Muscle layer of duodenum (tissue), 2 donors: ENCODE results near the gene GAK.

Source experiments
- H3K27ac ChIP-seq: one replicate; pipeline ENCODE4 v1.7.0; 2013; ENCODE audit warnings: mild to moderate bottlenecking, low read length
- H3K27me3 ChIP-seq: one replicate; pipeline ENCODE4 v1.7.0; 2013; ENCODE audit warnings: low read depth, mild to moderate bottlenecking, control low read depth, low read length
- H3K36me3 ChIP-seq, 2 donors: one replicate each; pipeline ENCODE4 v1.7.0; 2013; ENCODE audit warnings: low read length in 2 of 2, control low read depth in 1 of 2, mild to moderate bottlenecking in 1 of 2; ENCODE audit not compliant: insufficient read depth in 2 of 2, control insufficient read depth in 1 of 2
- H3K4me1 ChIP-seq, 2 donors: one replicate each; pipeline ENCODE4 v1.7.0; 2013; ENCODE audit warnings: low read length in 2 of 2, mild to moderate bottlenecking in 2 of 2, control low read depth in 1 of 2, moderate library complexity in 1 of 2; ENCODE audit not compliant: insufficient read depth in 2 of 2, control insufficient read depth in 1 of 2
- H3K4me3 ChIP-seq, 2 donors: one replicate each; pipeline ENCODE4 v1.7.0; 2013; ENCODE audit warnings: low read length in 2 of 2, low read depth in 1 of 2, mild to moderate bottlenecking in 1 of 2
- H3K9me3 ChIP-seq, 2 donors: one replicate each; pipeline ENCODE4 v1.7.0; 2013; ENCODE audit warnings: low read length in 2 of 2, control low read depth in 1 of 2, mild to moderate bottlenecking in 1 of 2; ENCODE audit not compliant: control insufficient read depth in 1 of 2
- donor health status: healthy.

Gene GAK

DNA sequence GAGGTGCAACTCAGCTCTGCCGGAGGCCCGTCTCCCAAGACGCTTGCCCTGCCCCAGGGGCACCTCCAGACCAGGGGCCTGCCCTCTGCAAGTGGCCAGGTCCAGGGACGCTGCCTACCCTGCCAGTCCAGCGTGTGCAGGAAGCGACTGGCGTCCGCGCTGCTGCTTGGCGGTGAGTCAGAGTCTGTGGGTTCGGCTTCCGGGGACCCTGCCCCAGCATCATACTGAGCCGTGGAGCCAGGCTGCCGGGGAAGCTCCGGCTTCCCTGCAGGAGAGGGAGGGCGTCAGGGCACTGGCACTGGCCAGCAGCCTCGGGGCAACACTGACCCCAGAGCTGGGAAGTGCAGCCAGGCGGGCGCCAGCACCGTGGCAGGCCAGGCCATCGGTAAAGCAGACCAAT lies 63.7 kb downstream of the GAK start:
- Histone ChIP-seq H3K36me3 (peaks cover 40 to 75% of the 10 kb centered on the region in 2 donors), H3K4me1 (no peaks in the 10 kb centered on the region), H3K9me3 (no peaks in the 10 kb centered on the region), H3K4me3 (no peak overlapping the region), H3K27me3 (no peaks in the 10 kb centered on the region), H3K27ac (no peak overlapping the region)

DNA sequence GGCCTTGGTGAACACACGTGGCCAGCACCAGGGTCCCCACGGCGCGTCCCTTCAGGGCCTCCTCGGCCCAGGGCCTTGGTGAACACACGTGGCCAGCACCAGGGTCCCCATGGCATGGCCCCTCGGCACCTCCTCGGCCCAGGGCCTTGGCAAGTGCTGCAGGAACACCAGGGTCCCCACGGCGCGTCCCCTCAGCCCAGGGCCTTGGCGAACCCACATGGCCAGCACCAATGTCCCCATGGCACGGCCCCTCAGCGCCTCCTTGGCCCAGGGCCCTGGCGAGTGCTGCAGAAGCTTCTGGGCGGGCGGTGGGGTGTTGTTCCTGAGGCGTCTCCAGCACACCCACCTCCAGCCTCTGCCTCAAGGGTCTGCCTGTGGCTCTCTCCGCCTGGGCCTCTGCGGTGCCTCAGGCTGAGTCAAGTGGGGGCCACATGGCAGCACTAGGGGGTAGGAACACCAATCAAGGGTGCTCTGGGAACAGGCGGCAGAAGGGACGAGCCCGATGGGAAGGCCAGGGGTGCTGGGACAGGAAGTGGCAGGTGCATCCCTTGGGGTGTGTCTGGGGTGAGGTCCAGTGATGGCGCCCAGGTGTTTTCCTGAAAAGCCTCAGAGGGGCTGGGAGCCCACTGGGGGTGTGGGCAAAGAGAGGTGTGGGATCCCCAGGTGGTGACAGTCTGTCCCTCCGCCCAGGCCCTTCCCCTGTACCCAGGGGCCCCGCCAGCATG lies 64.4 kb downstream of the GAK start:
- Histone ChIP-seq H3K9me3 (peaks cover 0 to 4% of the 10 kb centered on the region in 2 donors), H3K27me3 (no peaks in the 10 kb centered on the region), H3K4me3 (no peak overlapping the region), H3K27ac (no peak overlapping the region), H3K36me3 (peaks cover 43 to 83% of the 10 kb centered on the region in 2 donors), H3K4me1 (no peaks in the 10 kb centered on the region)

DNA sequence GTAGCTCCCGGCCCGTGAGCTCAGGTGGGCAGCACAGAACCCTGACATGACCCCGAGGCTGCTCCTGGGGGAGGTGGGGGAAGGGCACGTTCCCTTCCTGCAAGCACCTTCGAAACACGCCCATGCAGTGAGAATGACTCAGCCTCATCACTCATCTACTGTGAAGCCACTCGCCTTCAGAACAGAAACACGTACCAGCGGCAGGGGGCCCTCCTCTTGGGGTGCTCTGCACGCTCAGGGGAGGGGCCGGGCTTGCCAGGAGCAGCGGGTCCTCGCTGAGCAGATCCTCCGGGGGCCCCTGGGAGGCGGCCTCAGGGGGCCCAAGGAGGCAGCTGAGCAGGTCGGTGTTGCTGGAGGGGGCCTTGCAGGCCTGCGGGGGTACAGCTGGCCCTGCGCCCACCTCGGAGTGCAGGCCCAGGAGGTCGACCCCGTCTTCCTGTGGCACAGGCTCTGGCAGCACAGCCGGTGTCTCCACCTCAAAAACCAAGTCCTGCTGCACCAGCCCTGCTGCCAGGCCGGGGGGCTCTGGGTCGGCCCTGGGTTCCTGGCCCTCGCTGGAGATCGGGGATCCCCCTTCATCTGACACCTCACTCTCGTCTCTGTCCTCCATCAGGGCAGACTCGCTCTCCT lies 65.2 kb downstream of the GAK start:
- H3K36me3 ChIP-seq = peaks cover 47 to 82% of the 10 kb centered on the region in 2 donors
- no peaks in the 10 kb centered on the region for H3K4me1 ChIP-seq
- peaks cover 0 to 6% of the 10 kb centered on the region in 2 donors for H3K9me3 ChIP-seq
- no peaks in the 10 kb centered on the region for H3K27me3 ChIP-seq
- no peak overlapping the region for H3K27ac ChIP-seq
- H3K4me3 ChIP-seq = no peak overlapping the region

DNA sequence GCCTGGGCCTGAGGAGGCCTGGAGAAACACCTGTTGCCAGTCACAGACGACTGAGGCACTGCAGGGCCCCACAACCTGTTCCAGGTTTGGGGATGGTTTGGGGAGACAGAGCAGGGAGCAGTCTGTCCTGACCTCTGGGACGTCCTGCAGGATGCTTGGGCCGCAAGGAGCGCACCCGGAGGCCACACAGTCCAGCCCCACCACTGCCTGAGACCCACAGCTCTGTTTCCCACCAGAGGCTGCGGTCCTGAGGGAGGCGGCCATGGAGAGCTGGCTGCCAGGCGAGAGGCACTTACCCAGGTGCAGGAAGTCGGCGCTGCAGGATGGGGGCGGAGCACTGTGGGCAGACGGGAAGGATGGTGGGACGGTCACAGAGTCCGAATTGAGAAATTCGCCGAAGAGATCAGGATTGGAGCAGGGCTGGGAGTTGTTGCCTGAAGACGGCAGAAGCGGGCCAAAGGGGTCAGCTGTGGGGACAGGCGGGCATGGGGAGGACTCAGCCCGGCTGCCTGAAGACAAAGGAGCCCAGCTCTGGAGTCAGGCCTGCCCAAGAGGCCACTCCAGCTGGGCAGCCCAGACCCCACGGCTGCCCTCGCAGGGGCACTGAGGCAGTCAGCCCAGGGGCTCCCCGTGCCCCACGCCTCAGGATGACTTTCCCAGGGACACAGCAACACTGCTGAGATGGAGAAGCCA lies 65.9 kb downstream of the GAK start:
- H3K4me1 ChIP-seq = no peaks in the 10 kb centered on the region
- H3K27ac ChIP-seq = no peak overlapping the region
- H3K9me3 ChIP-seq = peaks cover 0 to 6% of the 10 kb centered on the region in 2 donors
- H3K4me3 ChIP-seq = no peak overlapping the region
- H3K36me3 ChIP-seq = peaks cover 49 to 85% of the 10 kb centered on the region in 2 donors
- H3K27me3 ChIP-seq = no peaks in the 10 kb centered on the region

DNA sequence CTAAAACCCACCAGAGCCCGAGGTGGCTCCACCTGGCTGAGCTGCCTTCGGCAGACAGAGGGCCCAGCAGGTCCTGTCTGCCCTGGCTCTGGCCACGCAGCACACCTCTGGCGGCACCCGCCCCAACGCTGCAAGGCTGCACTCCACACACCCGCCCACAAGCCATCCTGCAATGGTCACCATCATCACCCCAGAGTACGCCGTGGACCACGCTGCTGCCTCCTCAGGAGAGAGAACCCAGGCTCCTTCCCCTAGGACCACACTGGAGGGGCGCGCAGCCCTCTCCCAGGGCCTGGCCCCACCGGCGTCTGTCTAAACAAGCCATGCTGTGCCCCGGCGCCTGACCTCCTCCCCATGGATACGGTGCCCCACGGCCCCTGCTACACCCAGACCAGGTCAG lies 66.5 kb downstream of the GAK start:
- Histone ChIP-seq H3K27ac (no peak overlapping the region), H3K9me3 (peaks cover 0 to 6% of the 10 kb centered on the region in 2 donors), H3K27me3 (no peaks in the 10 kb centered on the region), H3K4me1 (no peaks in the 10 kb centered on the region), H3K4me3 (no peak overlapping the region), H3K36me3 (peaks cover 49 to 85% of the 10 kb centered on the region in 2 donors)

DNA sequence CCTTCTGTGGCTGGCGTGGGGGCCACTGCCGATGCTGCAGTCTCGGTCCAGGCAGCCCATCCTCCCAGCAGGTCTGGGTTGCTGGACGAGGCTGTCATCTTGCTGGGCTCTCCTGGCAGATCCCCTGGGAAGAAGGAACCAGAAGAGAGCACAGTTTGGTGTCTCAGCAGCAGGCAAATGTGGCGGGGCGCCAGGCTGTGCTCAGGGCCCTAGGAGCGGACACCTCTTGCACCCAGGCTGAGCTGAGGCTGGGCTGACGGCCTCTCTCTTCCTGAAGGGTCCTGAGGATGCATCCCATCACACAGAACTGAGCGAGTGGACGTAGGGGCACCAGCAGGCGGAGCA lies 67.0 kb downstream of the GAK start:
- Histone ChIP-seq H3K9me3 (peaks cover 0 to 6% of the 10 kb centered on the region in 2 donors), H3K27me3 (no peaks in the 10 kb centered on the region), H3K27ac (no peak overlapping the region), H3K4me1 (no peaks in the 10 kb centered on the region), H3K36me3 (peaks cover 44 to 83% of the 10 kb centered on the region in 2 donors), H3K4me3 (no peak overlapping the region)

DNA sequence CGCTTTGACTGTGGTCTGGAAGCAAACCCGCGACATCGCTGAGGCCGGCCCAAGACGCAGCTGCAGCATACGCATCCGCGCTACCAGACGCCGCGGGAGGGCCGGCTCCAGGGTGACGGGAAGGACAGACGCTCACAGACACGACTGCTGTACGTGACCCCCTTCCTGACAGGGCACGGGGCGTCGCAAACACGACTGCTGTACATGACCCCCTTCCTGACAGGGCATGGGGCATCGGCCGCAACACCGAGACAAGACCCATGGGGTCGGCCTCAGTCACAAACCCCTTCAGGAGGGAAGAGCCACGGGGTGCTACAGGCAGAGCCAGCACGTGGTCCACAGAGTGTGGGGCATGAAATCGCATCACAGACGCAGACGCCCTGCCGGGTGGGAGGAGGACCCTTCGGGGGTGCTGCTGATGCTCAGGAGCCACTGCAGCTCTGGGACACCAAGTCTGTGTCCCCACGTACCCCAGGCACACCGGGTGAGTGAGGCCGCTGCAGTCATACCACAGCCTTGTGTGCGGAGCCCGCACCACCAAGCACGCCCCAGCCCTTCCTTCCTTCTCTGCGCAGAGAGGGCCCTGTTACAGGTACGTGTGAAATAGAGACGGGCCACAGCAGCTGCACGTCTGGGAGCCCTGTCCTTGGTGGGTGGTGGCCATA lies 67.5 kb downstream of the GAK start:
- Histone ChIP-seq H3K27me3 (no peaks in the 10 kb centered on the region), H3K4me1 (no peaks in the 10 kb centered on the region), H3K36me3 (peaks cover 42 to 80% of the 10 kb centered on the region in 2 donors), H3K4me3 (no peak overlapping the region), H3K9me3 (peaks cover 0 to 6% of the 10 kb centered on the region in 2 donors), H3K27ac (no peak overlapping the region)

- H3K27ac ChIP-seq = no peak overlapping the region
- peaks cover 0 to 6% of the 10 kb centered on the region in 2 donors for H3K9me3 ChIP-seq
- H3K36me3 ChIP-seq = peaks cover 61 to 80% of the 10 kb centered on the region in 2 donors
- no peaks in the 10 kb centered on the region for H3K27me3 ChIP-seq
- no peaks in the 10 kb centered on the region for H3K4me1 ChIP-seq
- H3K4me3 ChIP-seq = no peak overlapping the region
Measured at GRCh38 chr4:860561-860960, 71.6 kb downstream of the GAK start.

DNA sequence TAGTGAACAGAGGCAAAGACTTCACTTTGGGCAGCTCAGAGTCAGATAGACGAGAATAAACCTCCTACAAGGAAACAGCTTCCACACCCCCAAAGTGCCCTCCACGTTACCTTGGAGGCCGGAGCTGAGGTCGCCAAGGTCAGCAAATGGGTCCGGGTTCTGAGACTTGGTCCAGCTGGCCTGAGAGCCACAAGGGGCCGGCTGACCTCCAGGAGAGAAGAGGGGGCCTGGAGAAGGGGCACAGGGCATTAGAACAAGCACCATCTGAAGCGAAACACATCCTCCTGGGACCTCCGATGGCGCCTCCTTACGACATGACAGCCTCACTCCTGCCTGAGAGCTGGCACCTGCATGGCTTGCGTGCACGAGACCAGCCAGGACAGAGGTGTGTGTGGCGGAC lies 72.6 kb downstream of the GAK start:
- H3K27ac ChIP-seq = no peak overlapping the region
- no peaks in the 10 kb centered on the region for H3K27me3 ChIP-seq
- no peak overlapping the region for H3K4me3 ChIP-seq
- H3K9me3 ChIP-seq = peaks cover 0 to 6% of the 10 kb centered on the region in 2 donors
- H3K4me1 ChIP-seq = no peaks in the 10 kb centered on the region
- peaks cover 52 to 72% of the 10 kb centered on the region in 2 donors for H3K36me3 ChIP-seq

GRCh38 chr4:858831-859451 lies 73.2 kb downstream of the GAK start:
- peaks cover 47 to 71% of the 10 kb centered on the region in 2 donors for H3K36me3 ChIP-seq
- no peaks in the 10 kb centered on the region for H3K27me3 ChIP-seq
- no peak overlapping the region for H3K4me3 ChIP-seq
- no peaks in the 10 kb centered on the region for H3K4me1 ChIP-seq
- H3K27ac ChIP-seq = no peak overlapping the region
- H3K9me3 ChIP-seq = peaks cover 0 to 6% of the 10 kb centered on the region in 2 donors

GRCh38 chr4:858041-858481 lies 74.1 kb downstream of the GAK start:
- Histone ChIP-seq H3K4me1 (no peaks in the 10 kb centered on the region), H3K36me3 (peaks cover 40 to 69% of the 10 kb centered on the region in 2 donors), H3K27me3 (no peaks in the 10 kb centered on the region), H3K9me3 (peaks cover 0 to 6% of the 10 kb centered on the region in 2 donors), H3K4me3 (no peak overlapping the region), H3K27ac (no peak overlapping the region)
